ENCODE measurements around the gene LTF.
"Not testable (repeated sequence)": the region's sequence is repeated elsewhere in the genome, so short reads cannot be mapped to it uniquely, and the experiment has no call there.

Gene LTF

DNA sequence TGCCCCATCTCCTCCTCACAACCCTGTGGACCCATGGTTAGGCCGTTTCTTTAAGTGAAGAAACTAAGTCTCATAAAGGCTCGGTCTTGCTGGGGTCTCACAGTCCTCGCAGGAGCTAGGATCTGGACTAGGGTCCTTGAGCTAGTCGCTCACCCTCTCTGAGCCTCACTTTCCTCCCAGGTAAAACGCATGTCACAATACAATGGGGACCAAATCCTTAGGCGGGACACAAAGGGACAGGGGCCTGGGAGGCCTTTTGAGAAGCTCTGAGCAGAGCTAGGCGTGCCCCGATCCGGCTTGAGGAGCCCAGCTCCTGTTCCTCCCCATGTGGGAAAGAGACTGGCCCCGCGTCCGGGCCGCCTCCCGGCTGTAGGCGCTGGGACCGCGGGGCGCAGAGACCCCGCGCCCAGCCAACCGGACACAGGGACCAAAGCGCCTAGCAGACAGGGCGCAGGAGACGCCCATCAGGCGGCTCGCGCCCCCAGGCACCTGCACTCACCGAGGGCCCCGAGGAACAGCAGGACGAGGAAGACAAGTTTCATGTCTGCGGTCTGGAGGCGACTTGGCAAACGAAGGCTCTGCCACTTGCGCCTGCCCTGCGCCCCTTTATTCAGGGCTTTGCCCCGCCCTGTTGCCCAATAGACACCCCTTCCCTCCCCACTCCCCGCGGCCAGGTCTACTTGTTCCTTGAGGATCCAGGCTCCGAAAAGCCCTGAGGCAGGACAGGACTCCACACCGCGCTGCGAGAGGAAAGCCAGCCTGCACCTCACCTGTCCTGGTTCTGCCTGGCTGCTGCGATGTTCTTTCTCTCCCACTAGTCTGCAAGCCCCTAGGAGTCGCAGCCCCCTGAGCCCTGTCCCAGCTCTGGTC lies at the start of gene LTF:
Gene LTF, minus strand, starts transcription at position 580 of the 870 bp plus-strand sequence. Its CDS starts 38 bp downstream, at position 542.
- DNase-seq (ENCODE audit: low read depth in 2 of 2): no peak

DNA sequence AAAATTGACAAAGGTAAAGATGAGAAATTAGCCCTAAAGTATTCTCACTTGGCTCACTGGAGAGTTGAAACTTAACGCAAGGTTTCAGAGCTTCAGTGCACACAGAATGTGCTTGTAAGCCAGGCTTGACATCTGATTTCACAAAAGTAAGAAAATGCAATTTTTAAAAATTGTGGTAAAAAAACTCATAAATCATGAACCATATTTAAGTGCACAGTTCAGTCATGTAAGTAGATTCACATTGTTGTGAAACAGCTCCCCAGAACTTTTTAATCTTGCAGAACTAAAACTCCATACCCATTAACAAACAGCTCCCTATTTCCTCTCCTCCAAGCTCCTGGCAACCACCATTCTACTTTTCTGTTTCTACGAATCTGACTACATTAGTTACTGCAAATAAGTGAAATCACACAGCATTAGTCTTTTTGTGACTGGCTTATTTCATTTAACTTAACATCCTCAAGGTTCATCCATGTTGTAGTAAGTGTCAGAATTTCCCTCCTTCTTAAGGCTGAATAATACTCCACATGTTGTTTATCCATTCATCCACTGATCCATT lies 47.6 kb upstream of the LTF start:
- DNase-seq (ENCODE audit: low read depth in 2 of 2): no peak

GRCh38 chr3:46509661-46510187 lies 45.0 kb upstream of the LTF start:
- DNase-seq (ENCODE audit: low read depth in 2 of 2): no peak

GRCh38 chr3:46508850-46509591 lies 44.3 kb upstream of the LTF start:
- DNase-seq (ENCODE audit: low read depth in 2 of 2): no peak

DNA sequence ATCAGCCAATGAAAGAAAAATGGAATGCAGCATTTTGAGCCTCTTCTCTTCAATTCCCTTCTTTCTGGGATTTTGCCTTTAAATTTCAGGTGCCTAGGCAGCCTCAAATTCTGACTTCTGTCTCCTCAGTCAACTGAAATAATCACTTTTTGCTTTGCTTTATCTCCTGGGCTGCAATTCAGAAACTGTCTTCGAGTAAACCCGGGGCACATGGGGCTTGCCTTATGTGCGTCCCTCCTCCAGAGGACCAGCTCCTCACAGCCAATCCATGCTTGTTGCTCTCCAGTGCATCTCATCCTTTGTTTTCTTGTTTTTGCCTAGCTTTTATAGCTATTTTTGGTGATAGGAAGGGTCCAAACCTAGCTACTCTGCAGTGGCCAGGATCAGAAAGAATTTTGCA lies 41.8 kb upstream of the LTF start:
- DNase-seq (ENCODE audit: low read depth in 2 of 2): no peak

DNA sequence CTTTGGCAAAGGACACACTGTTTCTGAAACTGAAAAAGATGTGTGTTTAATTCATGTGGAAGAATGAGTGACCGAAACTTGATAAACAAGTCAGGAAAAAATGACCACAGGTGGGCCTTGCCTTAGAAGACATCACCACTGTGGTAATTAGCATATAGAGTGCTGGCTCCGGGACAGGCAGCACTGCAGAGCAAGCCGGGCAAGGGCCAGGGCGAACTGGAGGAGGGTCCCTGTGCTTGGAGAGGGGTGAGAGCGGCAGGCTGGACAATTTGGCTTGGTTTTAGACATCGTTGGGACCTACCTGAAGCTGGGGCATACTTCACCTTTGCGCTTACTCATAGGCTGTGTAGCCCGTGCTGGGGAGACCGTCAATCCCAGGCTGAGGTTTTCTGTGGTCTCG lies 41.2 kb upstream of the LTF start:
- no peak for DNase-seq (ENCODE audit: low read depth in 2 of 2)

DNA sequence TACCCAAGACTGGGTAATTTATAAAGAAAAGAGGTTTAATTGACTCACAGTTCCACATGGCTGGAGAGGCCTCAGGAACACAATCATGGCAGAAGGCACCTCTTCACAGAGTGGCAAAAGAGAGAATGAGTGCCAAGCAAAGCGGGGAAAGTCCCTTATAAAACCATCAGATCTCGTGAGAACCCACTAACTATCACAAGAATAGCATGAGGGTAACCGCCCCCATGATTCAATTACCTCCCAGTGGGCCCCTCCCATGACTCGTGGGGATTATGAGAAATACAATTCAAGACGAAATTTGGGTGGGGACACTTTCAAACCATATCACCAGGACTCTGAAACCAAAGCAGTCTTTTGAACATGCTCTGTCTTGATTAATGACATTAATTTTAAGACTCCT lies 40.1 kb upstream of the LTF start:
- peak in 1 of 2 donors; percentile 12 for DNase-seq (ENCODE audit: low read depth in 2 of 2)

DNA sequence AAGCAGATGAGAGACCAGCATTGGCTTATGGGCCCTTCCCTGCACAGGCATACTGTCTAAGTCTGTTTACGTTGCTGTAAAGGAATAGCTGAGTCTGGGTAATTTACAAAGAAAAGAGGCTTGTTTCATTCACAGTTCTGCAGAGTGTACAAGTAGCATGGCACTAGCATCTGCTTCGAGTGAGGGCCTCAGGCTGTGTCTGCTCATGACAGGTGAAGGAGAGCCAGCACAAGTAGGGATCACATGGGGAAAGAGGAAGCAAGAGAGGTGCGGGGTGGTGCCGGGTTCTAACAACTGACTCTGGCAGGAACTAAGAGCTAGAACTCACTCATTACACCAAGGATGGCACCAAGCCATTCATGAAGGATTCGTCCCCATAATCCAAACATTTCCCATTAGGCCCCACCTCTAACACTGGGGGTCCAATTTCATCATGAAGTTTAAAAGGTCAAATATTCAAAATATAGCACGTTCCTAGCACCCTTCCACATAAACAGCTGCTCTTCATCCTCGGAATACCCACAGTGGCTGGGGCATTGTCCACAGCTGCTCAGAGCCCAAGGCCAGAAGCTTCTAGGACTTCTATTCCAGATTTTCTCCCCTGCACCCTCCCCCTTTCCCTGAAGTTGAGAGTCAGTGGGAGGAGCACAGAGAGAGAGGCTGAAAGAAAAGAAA lies 38.6 kb upstream of the LTF start:
- DNase-seq (ENCODE audit: low read depth in 2 of 2): no peak

GRCh38 chr3:46501702-46502101 lies 37.0 kb upstream of the LTF start:
- no peak for DNase-seq (ENCODE audit: low read depth in 2 of 2)

DNA sequence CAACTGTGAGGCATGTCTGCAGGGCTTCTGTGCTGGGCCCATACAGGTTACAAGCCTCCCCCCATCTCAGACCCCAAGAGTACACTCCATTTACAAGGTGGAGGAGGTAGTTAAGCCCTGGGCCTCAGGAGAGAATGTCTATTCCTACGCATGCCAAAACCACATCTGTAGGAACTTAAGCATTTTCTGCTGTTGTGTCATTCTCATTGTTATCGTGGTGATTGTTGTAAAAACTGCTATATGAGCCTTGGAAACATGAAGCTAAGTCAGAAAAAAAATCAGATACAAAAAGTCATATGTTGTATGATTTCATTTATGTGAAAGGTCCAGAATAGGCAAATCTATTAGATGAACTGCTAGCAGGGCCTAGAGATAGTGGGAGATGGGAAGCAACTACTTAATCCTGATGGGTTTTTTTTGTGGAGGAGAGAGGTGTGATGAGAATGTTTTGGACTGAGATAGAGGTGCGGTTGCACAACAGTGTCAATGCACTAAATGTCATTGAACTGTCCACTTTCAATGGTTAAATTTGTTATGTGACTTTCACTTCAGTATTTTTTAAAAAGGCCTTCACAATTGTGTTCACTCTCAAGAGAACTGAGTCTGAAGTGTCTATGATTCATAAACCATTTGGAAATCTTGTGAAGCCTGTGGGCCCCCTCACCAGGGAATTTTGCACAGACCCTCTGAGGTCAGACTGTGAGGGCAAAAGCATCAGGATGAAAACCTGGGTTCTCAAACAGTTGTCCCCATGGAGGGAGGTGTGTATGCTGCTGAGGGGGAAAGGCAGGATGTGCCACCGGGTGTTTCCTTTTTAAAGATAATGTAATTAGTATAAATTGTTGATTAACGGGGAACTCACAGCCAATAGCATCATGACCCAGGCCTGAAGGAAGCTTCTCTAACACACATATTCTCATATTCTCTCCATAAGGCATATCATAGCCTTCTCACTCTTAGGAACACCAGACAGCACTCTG lies 36.2 kb upstream of the LTF start:
- no peak for DNase-seq (ENCODE audit: low read depth in 2 of 2)

GRCh38 chr3:46498916-46499519 lies 34.3 kb upstream of the LTF start:
- DNase-seq (ENCODE audit: low read depth in 2 of 2): no peak

DNA sequence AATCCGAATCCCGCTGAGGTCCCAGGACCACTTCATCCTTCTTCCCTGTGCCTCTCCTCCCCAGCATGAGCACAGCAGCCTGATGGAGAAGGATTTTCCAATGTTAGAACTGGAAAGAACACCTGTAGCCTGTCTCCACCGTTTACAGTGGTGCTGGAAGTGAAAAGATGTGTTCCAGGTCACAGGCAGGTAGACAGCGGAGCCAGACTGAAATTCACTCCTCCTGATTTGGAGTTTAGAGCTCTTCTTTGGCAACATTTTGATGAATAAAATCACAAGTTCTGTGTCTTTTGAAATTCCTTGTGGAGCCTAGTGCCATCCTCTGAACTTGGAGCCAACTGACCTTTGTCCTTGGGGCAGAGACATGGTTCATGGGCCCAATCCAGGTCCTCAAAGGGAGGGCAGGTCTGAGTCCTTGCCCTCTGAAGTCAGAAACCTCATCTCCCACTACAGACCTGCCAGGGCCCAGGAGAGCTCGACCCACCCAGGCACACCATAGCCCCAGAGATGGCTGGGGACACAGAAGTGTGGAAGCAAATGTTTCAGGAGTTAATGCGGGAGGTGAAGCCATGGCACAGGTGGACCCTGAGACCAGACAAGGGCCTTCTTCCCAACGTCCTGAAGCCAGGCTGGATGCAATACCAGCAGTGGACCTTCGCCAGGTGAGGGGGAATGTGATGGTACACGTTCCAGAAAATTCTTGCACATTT lies 33.0 kb upstream of the LTF start, which contains the start of gene RTP3:
Gene RTP3, plus strand, starts transcription at position 421 of the 710 bp plus-strand sequence. Its CDS starts 87 bp downstream, at position 508.
- DNase-seq (ENCODE audit: low read depth in 2 of 2): no peak

DNA sequence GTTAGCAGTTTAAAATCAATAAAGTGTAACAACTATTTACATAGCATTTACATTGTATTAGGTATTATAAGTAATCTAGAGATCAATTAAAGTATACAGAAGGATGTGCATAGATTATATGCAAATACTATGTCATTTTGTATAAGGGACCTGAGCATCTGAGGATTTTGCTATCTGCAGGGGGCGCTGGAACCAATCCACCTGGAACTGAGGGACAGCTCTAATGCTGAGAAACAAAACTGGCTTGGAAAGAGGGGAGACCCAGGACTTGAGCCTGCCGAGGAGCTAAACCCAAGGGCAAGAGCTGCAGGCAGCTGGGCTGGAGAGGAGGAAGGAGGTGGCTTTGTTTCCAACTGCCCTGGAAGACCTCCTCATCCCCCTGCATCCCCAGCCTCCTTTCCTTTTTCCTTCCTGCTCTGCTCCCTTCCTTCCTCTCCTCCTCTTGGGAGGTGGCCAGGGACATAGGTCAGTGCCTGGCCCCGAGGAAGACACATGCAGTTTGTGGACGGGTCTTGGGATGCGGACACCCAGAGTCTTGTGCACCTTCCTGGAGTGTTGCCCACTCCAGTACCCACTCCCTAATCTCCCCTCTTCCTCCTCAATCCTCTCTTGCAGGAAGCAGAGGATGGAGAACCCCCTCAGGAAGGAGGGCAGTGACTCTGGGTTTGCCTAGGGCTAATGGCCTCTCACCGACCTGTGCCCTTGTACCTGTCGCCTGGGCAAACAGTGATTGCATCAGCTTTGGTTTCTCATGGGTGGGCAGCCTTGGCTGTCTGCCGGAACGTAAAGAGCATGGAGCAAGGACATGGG lies 32.2 kb upstream of the LTF start:
- peak in 1 of 2 donors; percentile 17 for DNase-seq (ENCODE audit: low read depth in 2 of 2)

DNA sequence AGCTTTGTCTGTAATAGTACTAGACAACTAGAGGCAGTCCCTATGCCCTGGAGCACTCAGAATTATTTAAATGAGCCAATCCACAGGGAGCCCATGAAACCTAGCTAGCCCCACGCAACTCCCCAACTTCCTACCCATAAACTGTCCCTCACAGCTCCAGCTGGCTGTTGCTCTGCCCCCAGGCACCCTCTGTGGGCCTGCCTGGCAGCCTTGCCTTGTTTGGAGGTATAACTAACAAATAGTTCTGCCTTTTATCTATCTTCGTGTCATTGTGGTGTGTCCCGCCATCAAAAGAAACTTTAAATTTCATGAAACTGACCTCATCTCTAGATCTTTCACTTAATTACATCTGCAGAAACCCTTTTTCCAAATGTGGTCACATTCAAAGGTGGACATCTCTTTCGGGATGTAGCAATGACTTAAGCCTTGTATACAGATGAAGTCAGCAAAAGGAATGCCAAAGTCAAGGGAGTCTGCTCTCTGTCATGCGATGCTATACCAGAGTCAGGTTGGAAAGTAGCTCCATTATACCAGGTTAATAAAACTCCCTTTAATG lies 31.3 kb upstream of the LTF start:
- no peak for DNase-seq (ENCODE audit: low read depth in 2 of 2)

GRCh38 chr3:46494491-46494890 lies 29.8 kb upstream of the LTF start:
- not testable (repeated sequence) for DNase-seq (ENCODE audit: low read depth in 2 of 2)

DNA sequence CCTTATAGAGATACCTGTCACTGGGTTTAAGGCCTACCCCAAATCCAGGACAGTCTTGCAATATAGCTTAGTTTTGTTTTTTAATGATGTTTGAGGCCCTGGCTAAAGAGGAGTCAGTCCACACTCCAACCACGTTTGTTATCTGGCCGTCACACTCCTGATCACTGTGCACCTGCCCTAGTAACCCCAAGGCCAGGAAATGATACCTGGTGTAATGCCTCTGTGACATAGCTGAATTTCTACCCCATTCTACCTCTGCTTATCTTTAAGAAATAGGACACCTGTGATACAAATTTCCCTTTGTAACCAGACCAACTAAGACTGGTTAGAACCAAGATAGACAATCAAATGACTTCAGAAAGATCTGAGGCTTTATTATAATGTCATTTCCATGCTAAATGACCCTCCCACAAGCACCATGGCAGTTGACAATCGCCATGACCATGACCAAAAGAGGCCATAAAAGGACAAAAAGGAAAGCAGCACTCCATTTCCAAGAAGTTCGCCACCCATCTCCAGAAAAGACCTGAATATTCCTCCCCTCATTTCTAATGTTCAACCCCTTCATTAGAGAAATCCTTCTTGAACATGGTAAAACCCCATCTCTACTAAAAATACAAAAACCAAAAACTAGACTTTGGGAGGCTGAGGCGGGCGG lies 28.3 kb upstream of the LTF start:
- DNase-seq (ENCODE audit: low read depth in 2 of 2): no peak
